NCI-H2196 treated with DMSO at 0.1 percent for 48 hours (cell line): ENCODE results near the gene HLA-E.

Experiments used
- DNase-seq: peaks from one replicate; lab custom pipeline; 2025; ENCODE audit not compliant: unreplicated experiment; lab: John Stamatoyannopoulos, UW

Gene HLA-E

GRCh38 chr6:30541515-30542403, 52.5 kb downstream of the HLA-E start:
- DNase-seq, result peak; percentile 82

- no peak for DNase-seq
These were observed 53.1 kb downstream of the HLA-E start for GRCh38 chr6:30542404-30542725.

GRCh38 chr6:30542915-30543314, 53.6 kb downstream of the HLA-E start:
- DNase-seq, result no peak
